CD8-positive, alpha-beta memory T cell (primary cell): Measurements from ENCODE around the gene LRRC37A. TPM values are rescaled to one million over a fixed set of nuclear protein-coding genes. Genes with fewer than 3 reads are reported as not detected.
"Not testable (repeated sequence)": the region's sequence is repeated elsewhere in the genome, so short reads cannot be mapped to it uniquely, and the experiment has no call there.

Experiments
- CTCF ChIA-PET: fragments of 350-600 bp; sonication (Branson Sonifier 250); formaldehyde crosslinking; loops from one replicate; lab custom pipeline; 2021; ENCODE audit warnings: antibody characterized with exemption; lab: Charles Lee
- POLR2A ChIA-PET: fragments of 350-600 bp; sonication (Branson Sonifier 250); formaldehyde crosslinking; loops from one replicate; lab custom pipeline; 2021; ENCODE audit warnings: antibody characterized with exemption; lab: Charles Lee
- DNase-seq, 5 donors: peaks; one replicate each; pipeline versions ENCODE4 v3.0.0 to v3.0.0-alpha.2; 2020 to 2022; ENCODE audit warnings: mixed read lengths in 1 of 5
- H3K27ac ChIP-seq: one replicate; pipeline ENCODE4 v1.7.0; 2013; ENCODE audit warnings: low read depth, mild to moderate bottlenecking, low read length, moderate library complexity
- H3K27me3 ChIP-seq: 2 replicates; pipeline ENCODE4 v1.7.0; 2013; ENCODE audit warnings: low read length, mild to moderate bottlenecking; ENCODE audit not compliant: insufficient read depth, poor library complexity, severe bottlenecking
- H3K36me3 ChIP-seq: 2 replicates; pipeline ENCODE4 v1.7.0; 2013; ENCODE audit warnings: mild to moderate bottlenecking, low read length, moderate library complexity; ENCODE audit not compliant: insufficient read depth
- H3K4me1 ChIP-seq: 2 replicates; pipeline ENCODE4 v1.7.0; 2013; ENCODE audit warnings: mild to moderate bottlenecking, low read length, moderate library complexity; ENCODE audit not compliant: insufficient read depth
- H3K4me3 ChIP-seq: 2 replicates; pipeline ENCODE4 v1.7.0; 2013; ENCODE audit warnings: mild to moderate bottlenecking, low read length
- H3K9me3 ChIP-seq: 2 replicates; pipeline ENCODE4 v1.7.0; 2013; ENCODE audit warnings: mild to moderate bottlenecking, low read length
- H3K27ac Mint-ChIP-seq, 8 donors: one replicate each; pipeline ENCODE4 v1.8.0; 2020 to 2021; ENCODE audit warnings: mixed read lengths in 8 of 8, mild to moderate bottlenecking in 6 of 8, inconsistent platforms in 3 of 8, moderate library complexity in 3 of 8
- H3K27me3 Mint-ChIP-seq, 2 donors: one replicate each; pipeline ENCODE4 v1.8.0; 2020 to 2021; ENCODE audit warnings: mixed read lengths in 2 of 2, mild to moderate bottlenecking in 1 of 2, moderate library complexity in 1 of 2
- H3K36me3 Mint-ChIP-seq, 3 donors: one replicate each; pipeline ENCODE4 v1.8.0; 2020 to 2021; ENCODE audit warnings: mixed read lengths in 3 of 3, inconsistent platforms in 1 of 3, mild to moderate bottlenecking in 1 of 3
- H3K4me1 Mint-ChIP-seq, 3 donors: one replicate each; pipeline ENCODE4 v1.8.0; 2020 to 2021; ENCODE audit warnings: mixed read lengths in 3 of 3, inconsistent platforms in 1 of 3, mild to moderate bottlenecking in 1 of 3
- H3K4me3 Mint-ChIP-seq, 7 donors: one replicate each; pipeline ENCODE4 v1.8.0; 2020 to 2021; ENCODE audit warnings: mixed read lengths in 7 of 7, mild to moderate bottlenecking in 6 of 7, moderate library complexity in 4 of 7, inconsistent platforms in 2 of 7
- H3K9me3 Mint-ChIP-seq, 5 donors: one replicate each; pipeline ENCODE4 v1.8.0; 2020 to 2022; ENCODE audit warnings: mixed read lengths in 5 of 5, mild to moderate bottlenecking in 3 of 5, moderate library complexity in 2 of 5, inconsistent platforms in 1 of 5
- polyA plus RNA-seq: library from polyadenylated mRNA; unstranded; fragments of 300-500 nt; fragmentation: Illumina TruSeq; gene quantifications from one replicate; pipeline ENCODE4 v1.2.3, GENCODE V29; 2021
- total RNA-seq, 2 experiments: library from RNA; stranded (reverse); gene quantifications; one replicate each; pipeline ENCODE4 v1.2.3, GENCODE V29; 2021

The LRRC37A gene
- total RNA-seq = 1 to 10 TPM; 2.4 to 2.5 TPM
- polyA plus RNA-seq = 1.1 TPM

GRCh38 chr17:46294831-46295230 is at the start of gene LRRC37A:
LRRC37A (plus strand) TSS chr17:46295131; CDS start chr17:46295134, 3 bp downstream.
- H3K27ac ChIP-seq, CTCF ChIA-PET, H3K27ac Mint-ChIP-seq, H3K27me3 Mint-ChIP-seq, H3K27me3 ChIP-seq, H3K9me3 ChIP-seq, DNase-seq, H3K36me3 Mint-ChIP-seq, H3K9me3 Mint-ChIP-seq, H3K4me3 Mint-ChIP-seq, H3K4me1 ChIP-seq, H3K4me3 ChIP-seq, H3K4me1 Mint-ChIP-seq, POLR2A ChIA-PET, H3K36me3 ChIP-seq: not testable (repeated sequence)

DNA sequence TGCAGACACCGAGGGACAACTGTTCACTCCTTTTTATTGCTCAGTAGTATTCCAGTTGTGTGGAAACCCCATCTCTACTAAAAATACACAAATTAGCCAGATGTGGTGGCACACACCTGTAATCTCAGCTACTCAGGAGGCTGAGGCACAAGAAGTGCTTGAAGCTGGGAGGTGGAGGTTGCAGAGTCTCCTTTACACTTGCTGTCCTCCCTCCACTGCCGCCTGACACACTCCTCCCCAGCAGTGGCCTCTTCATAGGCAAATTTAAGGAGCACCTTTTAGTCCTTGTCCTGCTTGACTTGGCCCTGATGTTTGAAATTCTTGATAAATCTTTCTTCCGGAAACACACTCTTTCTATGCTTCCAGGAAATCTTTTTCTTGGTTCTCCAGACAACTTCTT is 45.8 kb upstream of the LRRC37A start:
- CTCF ChIA-PET, H3K36me3 Mint-ChIP-seq, H3K27ac ChIP-seq, H3K4me1 ChIP-seq, H3K36me3 ChIP-seq, H3K9me3 Mint-ChIP-seq, H3K9me3 ChIP-seq, H3K4me3 ChIP-seq, POLR2A ChIA-PET, DNase-seq, H3K27me3 ChIP-seq, H3K4me1 Mint-ChIP-seq, H3K4me3 Mint-ChIP-seq, H3K27ac Mint-ChIP-seq: not testable (repeated sequence)
- peaks cover 2 to 11% of the 10 kb centered on the region in 2 donors for H3K27me3 Mint-ChIP-seq

GRCh38 chr17:46252804-46253203 is 42.1 kb upstream of the LRRC37A start:
- H3K4me3 Mint-ChIP-seq, H3K27me3 ChIP-seq, POLR2A ChIA-PET, H3K4me1 Mint-ChIP-seq, H3K4me1 ChIP-seq, H3K27ac ChIP-seq, H3K4me3 ChIP-seq, H3K9me3 Mint-ChIP-seq, DNase-seq, H3K36me3 Mint-ChIP-seq, H3K36me3 ChIP-seq, H3K9me3 ChIP-seq, H3K27ac Mint-ChIP-seq, CTCF ChIA-PET: not testable (repeated sequence)
- peaks cover 2 to 11% of the 10 kb centered on the region in 2 donors for H3K27me3 Mint-ChIP-seq

- H3K9me3 Mint-ChIP-seq, H3K4me1 ChIP-seq, H3K36me3 Mint-ChIP-seq, POLR2A ChIA-PET, H3K4me3 ChIP-seq, H3K4me1 Mint-ChIP-seq, H3K27ac Mint-ChIP-seq, H3K27me3 Mint-ChIP-seq, H3K36me3 ChIP-seq, CTCF ChIA-PET, H3K27me3 ChIP-seq, H3K9me3 ChIP-seq, H3K4me3 Mint-ChIP-seq, H3K27ac ChIP-seq: not testable (repeated sequence)
- DNase-seq = peak; percentile 60 to 89 (median 73)
Observed at GRCh38 chr17:46253722-46254121, 41.2 kb upstream of the LRRC37A start.

DNA sequence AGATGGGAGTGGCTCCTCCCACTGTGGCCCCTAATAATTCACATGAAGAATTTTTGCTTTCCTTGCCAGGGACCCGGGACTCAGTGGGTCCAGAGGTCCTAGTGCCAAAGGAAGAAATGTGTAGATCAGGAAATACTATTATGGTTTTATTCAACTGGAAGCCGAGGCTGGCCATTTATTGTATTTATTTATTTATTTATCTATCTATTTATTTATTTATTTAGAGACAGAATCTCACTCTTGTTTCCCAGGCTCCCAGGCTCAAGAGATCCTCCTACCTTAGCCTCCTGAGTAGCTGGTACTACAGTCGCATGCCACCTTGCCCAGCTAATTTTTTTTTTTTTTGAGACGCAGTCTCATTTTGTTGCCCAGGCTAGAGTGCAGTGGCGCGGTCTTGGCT is 40.7 kb upstream of the LRRC37A start:
- POLR2A ChIA-PET = not testable (repeated sequence)

DNA sequence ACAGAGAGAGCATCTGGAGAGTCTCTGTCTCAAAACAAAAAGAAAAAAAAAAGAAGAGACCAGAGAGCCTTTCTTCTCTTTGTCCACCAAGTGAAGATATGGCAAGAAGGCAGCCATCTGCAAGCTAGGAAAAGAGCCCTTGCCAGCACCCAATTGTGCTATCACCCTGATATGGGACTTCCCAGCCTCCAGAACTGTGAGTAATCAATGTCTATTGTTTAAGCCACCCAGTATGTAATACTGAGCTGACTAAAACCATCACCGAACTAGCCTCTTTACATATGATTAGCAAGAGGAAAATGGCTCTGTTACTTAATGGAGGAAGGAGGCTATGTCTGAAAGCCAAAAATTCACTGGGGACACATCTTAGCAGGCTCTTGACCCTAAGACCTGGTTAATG is 38.6 kb upstream of the LRRC37A start:
- H3K27ac ChIP-seq, H3K27me3 Mint-ChIP-seq, DNase-seq, H3K27me3 ChIP-seq, POLR2A ChIA-PET, H3K4me1 Mint-ChIP-seq, H3K4me1 ChIP-seq, H3K4me3 ChIP-seq, H3K9me3 Mint-ChIP-seq, H3K36me3 Mint-ChIP-seq, H3K27ac Mint-ChIP-seq, H3K9me3 ChIP-seq, H3K36me3 ChIP-seq, CTCF ChIA-PET: not testable (repeated sequence)
- H3K4me3 Mint-ChIP-seq = peak overlapping the region in 1 of 7 donors; percentile 69

More for the DNA sequence above, 40.7 kb upstream of the LRRC37A start:
- H3K36me3 Mint-ChIP-seq, DNase-seq, H3K36me3 ChIP-seq, H3K9me3 Mint-ChIP-seq, H3K27ac Mint-ChIP-seq, H3K4me1 Mint-ChIP-seq, H3K27me3 ChIP-seq, H3K4me1 ChIP-seq, H3K27ac ChIP-seq, H3K27me3 Mint-ChIP-seq, H3K4me3 ChIP-seq, H3K4me3 Mint-ChIP-seq, H3K9me3 ChIP-seq: not testable (repeated sequence)
- CTCF ChIA-PET = interaction anchor here (1.1 kb wide), 1 partner anchor 32 kb away, joined by 3 read pairs; no protein-coding TSS in a partner anchor

- peak overlapping the region in 5 of 8 donors; percentile 54 to 85 (median 76) for H3K27ac Mint-ChIP-seq
- POLR2A ChIA-PET = not testable (repeated sequence)
Observed at GRCh38 chr17:46259845-46260661, 34.9 kb upstream of the LRRC37A start.

GRCh38 chr17:46262271-46262670 is 32.7 kb upstream of the LRRC37A start:
- no peaks in the 10 kb centered on the region for H3K9me3 ChIP-seq

More at GRCh38 chr17:46259845-46260661, 34.9 kb upstream of the LRRC37A start:
- peaks cover 14% of the 10 kb centered on the region for H3K4me1 ChIP-seq
- peak overlapping the region; percentile 71 to 92 (median 85) for H3K4me3 Mint-ChIP-seq
- H3K27me3 ChIP-seq, H3K36me3 ChIP-seq, H3K27ac ChIP-seq, H3K36me3 Mint-ChIP-seq, H3K9me3 ChIP-seq, H3K9me3 Mint-ChIP-seq, H3K4me3 ChIP-seq, CTCF ChIA-PET: not testable (repeated sequence)
- DNase-seq = peak in 1 of 5 donors; percentile 14
- peaks cover 13 to 20% (median 20%) of the 10 kb centered on the region in 3 donors for H3K4me1 Mint-ChIP-seq
- H3K27me3 Mint-ChIP-seq = peaks cover 0 to 10% of the 10 kb centered on the region in 2 donors

More at GRCh38 chr17:46262271-46262670, 32.7 kb upstream of the LRRC37A start:
- peak overlapping the region in 3 of 8 donors; percentile 74 to 85 (median 76) for H3K27ac Mint-ChIP-seq
- H3K27me3 Mint-ChIP-seq = peaks cover 0 to 16% of the 10 kb centered on the region in 2 donors
- H3K36me3 ChIP-seq = no peaks in the 10 kb centered on the region
- H3K4me3 Mint-ChIP-seq = peak overlapping the region in 2 of 7 donors; percentile 24 to 49
- H3K4me3 ChIP-seq = no peak overlapping the region
- peaks cover 31% of the 10 kb centered on the region for H3K4me1 ChIP-seq
- peaks cover 0 to 11% (median 0%) of the 10 kb centered on the region in 3 donors for H3K36me3 Mint-ChIP-seq
- H3K27me3 ChIP-seq = no peaks in the 10 kb centered on the region
- ChIA-PET CTCF (interaction anchor here (0.6 to 1.1 kb wide), 2 partner anchors 49 to 259 kb away, joined by 3 read pairs; no protein-coding TSS in a partner anchor), POLR2A (interaction anchor here (1.1 kb wide), 1 partner anchor 69 kb away, joined by 3 read pairs; the partner anchor contains the start of gene KANSL1)
- peaks cover 26 to 37% (median 31%) of the 10 kb centered on the region in 3 donors for H3K4me1 Mint-ChIP-seq
- H3K9me3 Mint-ChIP-seq = no peaks in the 10 kb centered on the region
- DNase-seq = no peak
- H3K27ac ChIP-seq = no peak overlapping the region
